DLD1 (cell line): ENCODE data around the gene ZBP1.

Experiments used
- in situ Hi-C: cut with HindIII; loops from 2 replicates; pipeline ENCODE4 v1.10.0; 2017; ENCODE audit warnings: low sequenced_read_pairs

Gene ZBP1

DNA sequence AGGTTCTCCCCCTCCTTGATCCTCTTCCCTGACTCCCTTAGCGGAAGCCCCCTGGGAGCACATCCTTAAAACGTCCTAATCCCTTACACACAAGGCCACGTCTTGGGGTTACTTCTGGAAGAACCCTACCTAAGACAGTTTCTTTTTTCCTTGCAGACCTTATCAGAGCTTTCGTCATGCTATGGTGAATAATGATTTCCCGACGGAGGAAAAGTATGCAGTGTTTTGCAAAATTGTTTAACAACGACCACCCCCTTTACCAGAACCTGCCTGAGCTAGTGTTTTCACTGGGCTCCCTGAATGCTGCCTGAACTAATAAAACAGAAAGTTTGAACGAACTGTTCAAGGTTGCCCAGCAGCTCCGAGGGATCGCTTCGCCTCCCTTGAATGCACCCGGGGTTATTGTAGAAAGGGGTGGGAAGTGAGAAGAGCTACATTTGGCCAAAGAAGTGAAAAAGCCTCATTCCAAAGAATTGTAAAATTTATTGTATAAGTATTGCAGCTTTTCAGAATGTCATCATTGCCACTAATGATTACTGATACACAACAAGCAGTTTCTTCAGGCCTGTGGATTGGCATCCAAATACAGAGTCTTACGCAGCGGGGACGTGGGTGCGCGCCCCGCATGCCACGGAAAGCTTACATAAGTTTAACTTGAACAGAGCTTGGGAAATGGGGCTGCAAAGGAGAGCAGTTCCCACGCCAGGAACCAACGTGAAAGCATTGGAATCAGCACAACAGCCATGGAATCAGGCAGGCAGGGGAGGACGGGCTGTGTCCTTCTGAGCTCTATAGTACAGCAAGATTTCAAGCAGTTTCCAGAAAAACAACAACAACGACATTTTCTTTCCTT, 27.9 kb upstream of the ZBP1 start:
- in situ Hi-C loops = loop anchor here (25.0 kb wide), 2 partner anchors 139 to 539 kb away; no protein-coding TSS in a partner anchor

DNA sequence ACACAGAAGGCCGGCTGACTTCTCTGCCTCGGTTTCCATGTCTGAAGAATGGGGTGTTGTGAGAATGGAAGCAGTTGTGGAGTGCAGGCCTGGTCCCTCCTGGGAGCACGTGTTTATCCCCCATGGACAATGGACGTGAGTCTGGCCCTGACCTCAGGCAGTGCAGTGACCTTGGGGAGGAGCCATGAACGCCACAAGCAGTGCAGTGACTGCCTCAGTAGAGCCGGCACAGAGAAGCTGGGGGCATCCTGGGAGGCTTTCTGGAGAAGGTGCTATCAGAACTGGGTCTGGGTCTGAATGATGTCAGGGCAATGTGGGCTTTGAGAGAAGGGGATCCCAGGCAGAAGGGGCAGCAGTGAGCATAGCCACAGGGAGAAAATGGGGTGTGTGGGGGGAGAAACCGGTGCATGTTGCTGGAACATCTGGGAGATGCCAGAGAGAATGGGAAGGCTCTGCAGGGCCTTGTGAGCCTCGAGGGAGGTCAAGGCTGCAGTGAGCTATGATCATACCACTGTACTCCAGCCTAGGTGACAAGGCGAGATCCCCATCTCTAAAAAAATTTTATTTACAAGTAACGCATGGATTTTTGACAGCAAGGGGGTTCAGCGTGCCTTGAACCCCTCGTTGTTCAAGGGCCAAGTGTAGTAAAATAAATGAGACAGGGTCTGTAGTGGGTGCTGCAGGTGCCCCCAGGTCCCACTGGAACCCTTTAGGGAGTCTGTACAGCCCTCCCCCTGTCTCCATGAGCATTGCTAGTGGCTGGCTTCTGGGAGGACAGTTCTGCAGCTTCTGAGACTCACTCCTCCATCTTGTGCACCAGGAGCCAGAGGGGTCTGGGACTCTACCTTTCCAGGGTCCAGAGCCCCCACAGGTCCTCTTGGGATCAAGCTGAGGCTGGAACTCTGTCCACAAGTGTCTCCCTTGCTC, 27.0 kb upstream of the ZBP1 start:
- in situ Hi-C loops = loop anchor here (25.0 kb wide), 2 partner anchors 140 to 540 kb away; no protein-coding TSS in a partner anchor

- in situ Hi-C loops = loop anchor here (25.0 kb wide), 2 partner anchors 148 to 548 kb away; no protein-coding TSS in a partner anchor
Measured at GRCh38 chr20:57638895-57639236, 18.6 kb upstream of the ZBP1 start.

DNA sequence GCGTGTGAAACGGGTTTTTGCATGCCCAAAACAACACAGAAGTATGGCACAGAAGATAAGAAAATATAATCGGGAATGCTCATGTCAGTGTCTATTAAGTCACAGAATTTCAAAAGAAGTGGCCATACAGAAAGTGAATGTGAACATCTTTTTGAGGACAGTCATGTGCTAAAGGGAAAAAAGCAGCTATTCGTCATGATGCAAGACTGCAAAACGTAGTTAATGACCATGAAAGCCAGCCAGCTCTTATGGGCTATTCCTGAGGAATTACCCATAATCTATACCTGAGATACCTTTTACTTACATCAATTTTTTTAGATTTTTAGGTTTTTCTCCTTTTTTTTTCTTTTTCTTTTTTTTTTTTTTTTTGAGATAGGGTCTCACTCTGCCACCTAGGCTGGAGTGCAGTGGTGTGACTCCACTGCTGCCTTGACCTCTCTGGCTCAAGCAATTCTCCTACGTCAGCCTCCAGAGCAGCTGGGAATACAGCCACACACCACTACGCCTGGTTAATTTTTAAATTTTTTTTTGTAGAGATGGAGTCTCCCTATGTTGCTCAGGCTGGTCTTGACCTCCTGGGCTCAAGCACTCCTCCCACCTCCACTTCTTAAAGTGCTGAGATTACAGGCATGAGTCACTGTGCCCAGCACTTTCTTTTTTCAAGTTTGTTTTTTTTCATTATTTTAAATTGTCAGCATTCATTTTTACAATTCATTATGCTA, 18.1 kb upstream of the ZBP1 start:
- in situ Hi-C loops = loop anchor here (25.0 kb wide), 2 partner anchors 149 to 549 kb away; no protein-coding TSS in a partner anchor

GRCh38 chr20:57633945-57634491, 13.8 kb upstream of the ZBP1 start:
- in situ Hi-C loops = loop anchor here (25.0 kb wide), 2 partner anchors 153 to 553 kb away; no protein-coding TSS in a partner anchor

DNA sequence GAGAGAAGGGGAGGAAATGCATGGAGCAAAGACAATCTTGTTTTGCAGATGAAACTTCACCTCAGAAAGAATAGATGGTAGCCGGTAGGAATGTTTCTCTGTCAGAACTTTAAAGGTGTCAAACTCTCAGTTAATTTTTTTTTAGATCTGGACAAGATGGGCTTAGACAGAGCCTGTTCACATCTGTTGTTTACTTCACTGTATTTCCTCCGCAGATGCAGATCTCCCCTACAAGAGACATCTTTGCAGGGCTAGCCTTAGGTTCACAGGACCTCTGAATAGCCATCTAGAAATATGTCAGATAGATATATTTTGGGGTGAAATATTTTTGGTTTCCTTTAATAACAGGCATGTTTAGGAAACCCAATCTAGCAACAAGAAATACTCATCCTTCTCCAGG, 12.1 kb upstream of the ZBP1 start:
- in situ Hi-C loops = loop anchor here (25.0 kb wide), 2 partner anchors 155 to 555 kb away; no protein-coding TSS in a partner anchor

GRCh38 chr20:57630061-57630460, 9.8 kb upstream of the ZBP1 start:
- in situ Hi-C loops = loop anchor here (25.0 kb wide), 2 partner anchors 157 to 557 kb away; no protein-coding TSS in a partner anchor

DNA sequence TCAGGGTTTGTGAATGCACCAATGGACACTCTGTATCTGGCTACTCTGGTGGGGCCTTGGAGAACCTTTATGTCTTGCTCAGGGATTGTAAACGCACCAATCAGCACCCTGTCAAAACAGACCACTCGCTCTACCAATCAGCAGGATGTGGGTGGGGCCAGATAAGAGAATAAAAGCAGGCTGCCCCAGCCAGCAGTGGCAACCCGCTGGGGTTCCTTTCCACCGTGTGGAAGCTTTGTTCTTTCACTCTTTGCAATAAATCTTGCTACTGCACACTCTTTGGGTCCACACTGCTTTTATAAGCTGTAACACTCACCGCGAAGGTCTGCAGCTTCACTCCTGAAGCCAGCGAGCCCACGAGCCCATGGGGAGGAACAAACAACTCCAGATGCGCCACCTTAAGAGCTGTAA, 9.3 kb upstream of the ZBP1 start:
- in situ Hi-C loops = loop anchor here (25.0 kb wide), 2 partner anchors 158 to 558 kb away; no protein-coding TSS in a partner anchor

DNA sequence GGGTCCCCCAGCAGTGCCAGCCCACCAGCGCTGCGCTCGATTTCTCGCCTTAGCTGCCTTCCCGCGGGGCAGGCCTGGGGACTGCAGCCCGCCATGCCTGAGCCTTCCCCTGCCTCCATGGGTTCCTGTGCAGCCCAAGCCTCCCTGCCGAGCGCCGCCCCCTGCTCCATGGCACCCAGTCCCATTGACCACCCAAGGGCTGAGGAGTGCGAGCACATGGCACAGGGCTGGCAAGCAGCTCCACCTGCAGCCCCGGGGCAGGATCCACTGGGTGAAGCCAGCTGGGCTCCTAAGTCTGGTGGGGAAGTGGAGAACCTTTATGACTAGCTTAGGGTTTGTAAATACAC, 8.7 kb upstream of the ZBP1 start:
- in situ Hi-C loops = loop anchor here (25.0 kb wide), 2 partner anchors 158 to 558 kb away; no protein-coding TSS in a partner anchor

- in situ Hi-C loops = loop anchor here (25.0 kb wide), 2 partner anchors 159 to 559 kb away; no protein-coding TSS in a partner anchor
Measured at GRCh38 chr20:57628047-57628961, 8.1 kb upstream of the ZBP1 start.

- in situ Hi-C loops = loop anchor here (25.0 kb wide), 2 partner anchors 160 to 560 kb away; no protein-coding TSS in a partner anchor
Measured at GRCh38 chr20:57627339-57627738, 7.1 kb upstream of the ZBP1 start.

GRCh38 chr20:57625978-57626377, 5.8 kb upstream of the ZBP1 start:
- in situ Hi-C loops = loop anchor here (25.0 kb wide), 2 partner anchors 161 to 561 kb away; no protein-coding TSS in a partner anchor

GRCh38 chr20:57625181-57625958, 5.1 kb upstream of the ZBP1 start:
- in situ Hi-C loops = loop anchor here (25.0 kb wide), 2 partner anchors 162 to 562 kb away; no protein-coding TSS in a partner anchor

DNA sequence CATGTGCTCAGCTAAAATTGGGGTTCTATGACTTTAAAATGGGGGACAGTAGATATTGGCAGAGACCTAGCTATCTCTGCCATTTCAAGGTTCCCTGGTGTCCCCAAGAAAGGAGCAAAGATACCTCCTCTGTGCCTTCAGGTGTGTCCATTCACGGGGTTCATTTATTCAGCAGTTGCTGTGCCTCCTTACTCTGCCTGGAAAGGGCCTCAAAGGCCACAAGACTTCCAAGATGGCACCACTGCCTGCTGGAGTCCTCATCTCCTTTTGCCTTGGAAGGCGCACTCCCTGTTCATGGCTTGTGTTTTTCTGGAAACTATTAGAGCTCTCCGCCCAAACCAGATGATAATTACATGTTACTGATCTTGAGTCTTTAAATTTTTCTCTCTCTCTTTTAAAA, 3.9 kb upstream of the ZBP1 start:
- in situ Hi-C loops = loop anchor here (25.0 kb wide), 2 partner anchors 112 to 463 kb away; no protein-coding TSS in a partner anchor

DNA sequence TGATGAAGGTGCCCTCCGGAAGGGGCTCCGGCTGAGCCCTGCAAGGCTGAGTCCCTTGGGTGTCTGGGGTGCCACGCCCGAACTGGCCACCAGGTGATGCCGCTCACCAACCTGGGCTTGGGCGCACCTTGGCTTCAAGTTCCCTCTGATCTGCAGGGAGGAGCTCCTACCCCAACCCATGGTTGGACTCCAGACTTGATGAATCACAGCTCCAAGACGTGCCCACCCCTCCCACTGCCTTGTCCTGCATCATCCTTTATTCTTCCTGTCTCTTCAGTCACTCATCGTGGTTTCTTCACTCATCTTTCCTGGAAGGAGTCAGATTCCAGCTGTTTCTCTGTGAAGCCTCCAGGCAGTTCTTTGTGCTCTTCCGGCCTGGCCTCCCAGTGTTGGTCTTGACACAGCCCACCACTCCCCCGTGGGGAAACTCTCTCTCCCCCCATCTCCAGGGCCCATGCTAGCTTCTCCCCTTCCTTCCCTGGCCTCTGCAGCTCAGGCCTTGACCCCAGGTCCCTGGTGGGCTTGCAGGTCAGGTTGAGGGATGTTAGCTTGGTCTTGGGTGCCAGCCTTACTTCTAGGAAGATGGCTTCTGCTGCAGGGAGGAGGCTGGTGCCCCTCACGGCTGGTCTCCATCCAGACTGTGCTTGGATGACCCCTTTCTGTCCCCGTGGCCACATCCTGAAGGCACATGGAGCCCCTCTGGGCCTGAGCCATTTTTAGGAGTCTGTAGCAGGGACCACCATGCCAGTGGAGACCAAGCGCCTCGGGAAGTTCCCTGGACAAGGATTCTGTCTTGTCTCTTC, 2.6 kb upstream of the ZBP1 start:
- in situ Hi-C loops = loop anchor here (25.0 kb wide), 2 partner anchors 110 to 465 kb away; no protein-coding TSS in a partner anchor

GRCh38 chr20:57622201-57622570, 2.0 kb upstream of the ZBP1 start:
- in situ Hi-C loops = loop anchor here (25.0 kb wide), 2 partner anchors 110 to 465 kb away; no protein-coding TSS in a partner anchor
